Measurements from ENCODE around the gene TTBK2.

DNA sequence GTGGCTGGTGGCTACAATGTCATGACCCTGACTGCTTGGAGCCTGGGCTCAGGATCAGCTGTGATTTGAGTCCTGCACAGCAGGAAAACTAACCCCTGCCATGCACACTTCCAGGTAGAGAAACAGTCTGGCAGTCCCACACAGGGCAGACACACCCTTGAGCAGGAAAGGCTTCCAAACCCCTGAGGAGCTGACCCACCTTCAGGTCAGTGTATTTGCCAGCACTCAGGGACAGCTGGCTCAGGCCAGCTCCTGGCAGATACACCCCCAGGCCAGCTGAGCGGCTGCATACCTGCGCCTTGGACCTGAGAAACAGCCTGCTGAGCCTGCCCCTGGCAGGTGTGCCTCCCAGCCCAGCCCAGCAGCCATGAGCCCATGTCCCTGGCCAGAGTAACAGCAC, 161.5 kb downstream of the TTBK2 start:
- TF ChIP-seq, protein P1, sequence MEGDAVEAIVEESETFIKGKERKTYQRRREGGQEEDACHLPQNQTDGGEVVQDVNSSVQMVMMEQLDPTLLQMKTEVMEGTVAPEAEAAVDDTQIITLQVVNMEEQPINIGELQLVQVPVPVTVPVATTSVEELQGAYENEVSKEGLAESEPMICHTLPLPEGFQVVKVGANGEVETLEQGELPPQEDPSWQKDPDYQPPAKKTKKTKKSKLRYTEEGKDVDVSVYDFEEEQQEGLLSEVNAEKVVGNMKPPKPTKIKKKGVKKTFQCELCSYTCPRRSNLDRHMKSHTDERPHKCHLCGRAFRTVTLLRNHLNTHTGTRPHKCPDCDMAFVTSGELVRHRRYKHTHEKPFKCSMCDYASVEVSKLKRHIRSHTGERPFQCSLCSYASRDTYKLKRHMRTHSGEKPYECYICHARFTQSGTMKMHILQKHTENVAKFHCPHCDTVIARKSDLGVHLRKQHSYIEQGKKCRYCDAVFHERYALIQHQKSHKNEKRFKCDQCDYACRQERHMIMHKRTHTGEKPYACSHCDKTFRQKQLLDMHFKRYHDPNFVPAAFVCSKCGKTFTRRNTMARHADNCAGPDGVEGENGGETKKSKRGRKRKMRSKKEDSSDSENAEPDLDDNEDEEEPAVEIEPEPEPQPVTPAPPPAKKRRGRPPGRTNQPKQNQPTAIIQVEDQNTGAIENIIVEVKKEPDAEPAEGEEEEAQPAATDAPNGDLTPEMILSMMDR (IDR thresholded peaks at IDR 0.05), result no peak
- TF ChIP-seq POLR2A (IDR thresholded peaks at IDR 0.05), result no peak
